A673 (cell line): Measurements from ENCODE around the gene CCDC85B.

Experiments used
- EZH2 ChIP-seq: fragments of 200-600 bp; sonication (generic); IDR thresholded peaks from 2 replicates; pipeline ENCODE4 v1.6.1; 2017; ENCODE audit warnings: borderline replicate concordance, low read depth, mild to moderate bottlenecking, mixed read lengths, antibody characterized with exemption, low read length; ENCODE audit not compliant: poor library complexity, severe bottlenecking
- TF ChIP-seq, protein P1 (sequence below): fragments of 300-800, 200-600 bp; sonication (generic); conservative IDR thresholded peaks from 2 replicates; pipeline ENCODE4 v1.5.1; 2017; ENCODE audit warnings: low read depth, mild to moderate bottlenecking, antibody characterized with exemption, low read length, moderate library complexity, mixed read lengths

GRCh38 chr11:65911682-65912568 lies 21.5 kb downstream of the CCDC85B start:
- TF ChIP-seq, protein P1, sequence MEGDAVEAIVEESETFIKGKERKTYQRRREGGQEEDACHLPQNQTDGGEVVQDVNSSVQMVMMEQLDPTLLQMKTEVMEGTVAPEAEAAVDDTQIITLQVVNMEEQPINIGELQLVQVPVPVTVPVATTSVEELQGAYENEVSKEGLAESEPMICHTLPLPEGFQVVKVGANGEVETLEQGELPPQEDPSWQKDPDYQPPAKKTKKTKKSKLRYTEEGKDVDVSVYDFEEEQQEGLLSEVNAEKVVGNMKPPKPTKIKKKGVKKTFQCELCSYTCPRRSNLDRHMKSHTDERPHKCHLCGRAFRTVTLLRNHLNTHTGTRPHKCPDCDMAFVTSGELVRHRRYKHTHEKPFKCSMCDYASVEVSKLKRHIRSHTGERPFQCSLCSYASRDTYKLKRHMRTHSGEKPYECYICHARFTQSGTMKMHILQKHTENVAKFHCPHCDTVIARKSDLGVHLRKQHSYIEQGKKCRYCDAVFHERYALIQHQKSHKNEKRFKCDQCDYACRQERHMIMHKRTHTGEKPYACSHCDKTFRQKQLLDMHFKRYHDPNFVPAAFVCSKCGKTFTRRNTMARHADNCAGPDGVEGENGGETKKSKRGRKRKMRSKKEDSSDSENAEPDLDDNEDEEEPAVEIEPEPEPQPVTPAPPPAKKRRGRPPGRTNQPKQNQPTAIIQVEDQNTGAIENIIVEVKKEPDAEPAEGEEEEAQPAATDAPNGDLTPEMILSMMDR, result peak; percentile 63
- no peak for TF ChIP-seq EZH2
